Liver (tissue), 9 donors: ENCODE results near the gene LMLN. TPM values are rescaled to one million over a fixed set of nuclear protein-coding genes. Genes with fewer than 3 reads are reported as not detected.

Source experiments
- DNase-seq: peaks from one replicate; pipeline ENCODE4 v3.0.0-alpha.2; 2017; ENCODE audit warnings: low spot score
- H3K27ac ChIP-seq, 2 donors: one replicate each; pipeline ENCODE4 v1.7.0; 2013; ENCODE audit warnings: inconsistent platforms in 2 of 2, low read length in 2 of 2, control low read depth in 1 of 2, low read depth in 1 of 2, mild to moderate bottlenecking in 1 of 2
- H3K27me3 ChIP-seq, 4 donors: one replicate each; pipeline versions ENCODE4 v1.6.1 to v1.7.0; 2013; ENCODE audit warnings: low read length in 3 of 4, inconsistent platforms in 1 of 4, mild to moderate bottlenecking in 1 of 4, moderate library complexity in 1 of 4; ENCODE audit not compliant: control insufficient read depth in 4 of 4, insufficient read depth in 4 of 4
- H3K36me3 ChIP-seq, 4 donors: one replicate each; pipeline versions ENCODE4 v1.6.1 to v1.7.0; 2013; ENCODE audit warnings: low read length in 3 of 4, mild to moderate bottlenecking in 3 of 4, low read depth in 1 of 4, moderate library complexity in 1 of 4; ENCODE audit not compliant: control insufficient read depth in 4 of 4, insufficient read depth in 3 of 4
- H3K4me1 ChIP-seq, 4 donors: one replicate each; pipeline versions ENCODE4 v1.6.1 to v1.7.0; 2013; ENCODE audit warnings: low read length in 3 of 4, mild to moderate bottlenecking in 3 of 4, moderate library complexity in 1 of 4; ENCODE audit not compliant: control insufficient read depth in 4 of 4, insufficient read depth in 4 of 4
- H3K4me3 ChIP-seq, 3 donors: one replicate each; pipeline versions ENCODE4 v1.6.1 to v1.7.0; 2013; ENCODE audit warnings: low read length in 3 of 3, control low read depth in 1 of 3, low read depth in 1 of 3, mild to moderate bottlenecking in 1 of 3
- H3K9ac ChIP-seq, 2 donors: one replicate each; pipeline ENCODE4 v1.7.0; 2013; ENCODE audit warnings: low read length in 2 of 2, mild to moderate bottlenecking in 2 of 2, moderate library complexity in 2 of 2, control low read depth in 1 of 2, low read depth in 1 of 2
- H3K9me3 ChIP-seq, 4 donors: one replicate each; pipeline versions ENCODE4 v1.6.1 to v1.7.0; 2013; ENCODE audit warnings: low read length in 3 of 4; ENCODE audit not compliant: control insufficient read depth in 4 of 4
- ATF3 ChIP-seq: IDR thresholded peaks from 2 replicates; pipeline ENCODE4 v1.6.1; 2016; ENCODE audit warnings: antibody characterized with exemption
- CTCF ChIP-seq: fragments of 150-350 bp; IDR thresholded peaks from 2 replicates; pipeline ENCODE4 v1.5.1; 2017; ENCODE audit warnings: improper control_type of control experiment, low read depth, low read length; ENCODE audit not compliant: missing input control
- EGR1 ChIP-seq, 2 donors: IDR thresholded peaks; 2 replicates each; pipeline ENCODE4 v1.6.1; 2016 to 2018; ENCODE audit warnings: antibody characterized with exemption in 2 of 2, low read depth in 2 of 2
- FOXA1 ChIP-seq: IDR thresholded peaks from 2 replicates; pipeline ENCODE4 v1.6.1; 2016; ENCODE audit warnings: antibody characterized with exemption
- FOXA2 ChIP-seq: IDR thresholded peaks from 2 replicates; pipeline ENCODE4 v1.6.1; 2016; ENCODE audit warnings: antibody characterized with exemption
- GABPA ChIP-seq, 2 donors: IDR thresholded peaks in 1 of 2; conservative IDR thresholded peaks in 1 of 2; 2 replicates each; pipeline ENCODE4 v1.6.1; 2016; ENCODE audit warnings: antibody characterized with exemption in 2 of 2, mild to moderate bottlenecking in 1 of 2, moderate library complexity in 1 of 2
- HNF4A ChIP-seq, 2 donors: conservative IDR thresholded peaks; 2 replicates each; pipeline ENCODE4 v1.6.1; 2016; ENCODE audit warnings: antibody characterized with exemption in 2 of 2, mild to moderate bottlenecking in 2 of 2
- HNF4G ChIP-seq: IDR thresholded peaks from 2 replicates; pipeline ENCODE4 v1.6.1; 2016; ENCODE audit warnings: antibody characterized with exemption
- JUND ChIP-seq, 2 donors: IDR thresholded peaks; 2 replicates each; pipeline ENCODE4 v1.6.1; 2016; ENCODE audit warnings: antibody characterized with exemption in 2 of 2
- MAX ChIP-seq: IDR thresholded peaks from 2 replicates; pipeline ENCODE4 v1.6.1; 2016; ENCODE audit warnings: antibody characterized with exemption
- NR2F2 ChIP-seq: IDR thresholded peaks from 2 replicates; pipeline ENCODE4 v1.6.1; 2016; ENCODE audit warnings: antibody characterized with exemption
- RAD21 ChIP-seq, 2 donors: IDR thresholded peaks; 2 replicates each; pipeline ENCODE4 v1.6.1; 2016; ENCODE audit warnings: antibody characterized with exemption in 2 of 2, mild to moderate bottlenecking in 2 of 2
- RXRA ChIP-seq, 2 donors: IDR thresholded peaks; 2 replicates each; pipeline ENCODE4 v1.6.1; 2017 to 2018; ENCODE audit warnings: antibody characterized with exemption in 2 of 2, mild to moderate bottlenecking in 1 of 2
- SP1 ChIP-seq: IDR thresholded peaks from 2 replicates; pipeline ENCODE4 v1.6.1; 2018; ENCODE audit warnings: antibody characterized with exemption, mild to moderate bottlenecking
- TAF1 ChIP-seq: conservative IDR thresholded peaks from 2 replicates; pipeline ENCODE4 v1.6.1; 2016; ENCODE audit warnings: antibody characterized with exemption, mild to moderate bottlenecking
- YY1 ChIP-seq: IDR thresholded peaks from 2 replicates; pipeline ENCODE4 v1.6.1; 2016; ENCODE audit warnings: antibody characterized with exemption, mild to moderate bottlenecking
- ZBTB33 ChIP-seq: IDR thresholded peaks from 2 replicates; pipeline ENCODE4 v1.6.1; 2016; ENCODE audit warnings: antibody characterized with exemption
- WGBS: extraction: QIAGEN DNeasy Blood & Tissue Kit; methylation state at CpG from one replicate; pipeline ENCODE4 v1.1.7; 2013; 5-methylcytosine and 5-hydroxymethylcytosine counted together
- polyA plus RNA-seq, 2 donors: library from polyadenylated mRNA; stranded (reverse) in 1 of 2; unstranded in 1 of 2; fragments of 200-250 nt in 1 of 2; fragments of >200 nt in 1 of 2; fragmentation: Nextera tagmentation in 1 of 2; extraction: Ambion mirVana in 1 of 2; gene quantifications; one replicate each; pipeline versions ENCODE4 v1.2.1 to v1.2.3, GENCODE V29; 2013 to 2015
- total RNA-seq, 2 donors: library from RNA; depleted of rRNA; stranded (reverse); fragments of >200 nt; gene quantifications; one replicate each; pipeline ENCODE4 v1.2.3, GENCODE V29; 2014
- TF ChIP-seq, protein P1 (sequence below): IDR thresholded peaks from 2 replicates; pipeline ENCODE4 v1.6.1; 2016; ENCODE audit warnings: antibody characterized with exemption, mild to moderate bottlenecking
- donor health status: healthy.
- donor health status: healthy.
- donor health status: healthy.
- donor health status: healthy.
- donor health status: healthy.

LMLN gene
- total and polyA plus RNA-seq, 4 donors = 0.90 to 3.2 (median 1.8) TPM

GRCh38 chr3:198067416-198067815, 107.4 kb downstream of the LMLN start:
- no peaks in the 10 kb centered on the region for H3K27me3 ChIP-seq
- no peak for DNase-seq
- no peaks in the 10 kb centered on the region for H3K4me1 ChIP-seq
- WGBS = 88% methylated on average over 2 of the region's 2 CpGs
- H3K9me3 ChIP-seq = no peaks in the 10 kb centered on the region
- no peak for TF ChIP-seq RXRA (IDR thresholded peaks at IDR 0.05)
- TF ChIP-seq HNF4G = no peak
- TF ChIP-seq GABPA (IDR thresholded peaks at IDR 0.05 in 1 of 2, conservative IDR thresholded peaks at IDR 0.05 in 1 of 2) = no peak
- no peak for TF ChIP-seq SP1
- TF ChIP-seq RAD21 (IDR thresholded peaks at IDR 0.05) = no peak
- TF ChIP-seq JUND (IDR thresholded peaks at IDR 0.05) = no peak
- no peak for TF ChIP-seq EGR1 (IDR thresholded peaks at IDR 0.05; ENCODE audit: low read depth in 2 of 2)
- TF ChIP-seq ATF3 = no peak
- no peak for TF ChIP-seq HNF4A (conservative IDR thresholded peaks at IDR 0.05)
- TF ChIP-seq CTCF = no peak
- TF ChIP-seq NR2F2 = no peak
- no peak for TF ChIP-seq FOXA1
- no peak for TF ChIP-seq FOXA2
- no peak for TF ChIP-seq MAX
- H3K36me3 ChIP-seq = no peaks in the 10 kb centered on the region
- H3K9ac ChIP-seq = no peak overlapping the region
- no peak overlapping the region for H3K27ac ChIP-seq
- H3K4me3 ChIP-seq = no peak overlapping the region

DNA sequence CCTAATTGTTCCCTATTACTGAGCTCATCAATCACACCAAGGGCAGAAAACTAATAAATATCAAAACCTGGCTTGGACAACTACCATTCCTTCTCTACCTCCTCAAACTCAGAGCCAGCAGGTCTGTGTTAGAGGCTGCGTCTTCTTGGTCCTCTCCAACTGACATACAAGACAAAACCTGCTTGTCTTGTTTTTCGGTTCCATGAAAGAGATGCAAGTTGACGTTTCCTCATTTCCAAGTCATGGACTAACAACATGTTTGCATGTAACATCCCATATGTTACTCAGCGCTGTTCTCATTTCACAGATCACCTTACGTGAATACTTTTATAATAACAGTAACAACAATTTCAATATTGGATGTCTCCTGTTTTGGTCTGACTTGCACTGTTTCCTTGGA, 110.9 kb downstream of the LMLN start:
- no peak for TF ChIP-seq FOXA2
- TF ChIP-seq YY1 = no peak
- TF ChIP-seq EGR1 (IDR thresholded peaks at IDR 0.05; ENCODE audit: low read depth in 2 of 2) = no peak
- no peak for TF ChIP-seq JUND (IDR thresholded peaks at IDR 0.05)
- no peak for TF ChIP-seq CTCF
- TF ChIP-seq RXRA (IDR thresholded peaks at IDR 0.05) = no peak
- TF ChIP-seq, protein P1, sequence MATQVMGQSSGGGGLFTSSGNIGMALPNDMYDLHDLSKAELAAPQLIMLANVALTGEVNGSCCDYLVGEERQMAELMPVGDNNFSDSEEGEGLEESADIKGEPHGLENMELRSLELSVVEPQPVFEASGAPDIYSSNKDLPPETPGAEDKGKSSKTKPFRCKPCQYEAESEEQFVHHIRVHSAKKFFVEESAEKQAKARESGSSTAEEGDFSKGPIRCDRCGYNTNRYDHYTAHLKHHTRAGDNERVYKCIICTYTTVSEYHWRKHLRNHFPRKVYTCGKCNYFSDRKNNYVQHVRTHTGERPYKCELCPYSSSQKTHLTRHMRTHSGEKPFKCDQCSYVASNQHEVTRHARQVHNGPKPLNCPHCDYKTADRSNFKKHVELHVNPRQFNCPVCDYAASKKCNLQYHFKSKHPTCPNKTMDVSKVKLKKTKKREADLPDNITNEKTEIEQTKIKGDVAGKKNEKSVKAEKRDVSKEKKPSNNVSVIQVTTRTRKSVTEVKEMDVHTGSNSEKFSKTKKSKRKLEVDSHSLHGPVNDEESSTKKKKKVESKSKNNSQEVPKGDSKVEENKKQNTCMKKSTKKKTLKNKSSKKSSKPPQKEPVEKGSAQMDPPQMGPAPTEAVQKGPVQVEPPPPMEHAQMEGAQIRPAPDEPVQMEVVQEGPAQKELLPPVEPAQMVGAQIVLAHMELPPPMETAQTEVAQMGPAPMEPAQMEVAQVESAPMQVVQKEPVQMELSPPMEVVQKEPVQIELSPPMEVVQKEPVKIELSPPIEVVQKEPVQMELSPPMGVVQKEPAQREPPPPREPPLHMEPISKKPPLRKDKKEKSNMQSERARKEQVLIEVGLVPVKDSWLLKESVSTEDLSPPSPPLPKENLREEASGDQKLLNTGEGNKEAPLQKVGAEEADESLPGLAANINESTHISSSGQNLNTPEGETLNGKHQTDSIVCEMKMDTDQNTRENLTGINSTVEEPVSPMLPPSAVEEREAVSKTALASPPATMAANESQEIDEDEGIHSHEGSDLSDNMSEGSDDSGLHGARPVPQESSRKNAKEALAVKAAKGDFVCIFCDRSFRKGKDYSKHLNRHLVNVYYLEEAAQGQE = no peak
- TF ChIP-seq TAF1 = no peak
- TF ChIP-seq ZBTB33 = no peak
- TF ChIP-seq HNF4A (conservative IDR thresholded peaks at IDR 0.05) = no peak
- no peak for TF ChIP-seq ATF3
- TF ChIP-seq FOXA1 = no peak
- TF ChIP-seq NR2F2 = no peak
- no peak for TF ChIP-seq MAX
- no peak for TF ChIP-seq RAD21 (IDR thresholded peaks at IDR 0.05)
- Histone ChIP-seq H3K27ac (no peak overlapping the region), H3K36me3 (no peaks in the 10 kb centered on the region), H3K4me1 (no peaks in the 10 kb centered on the region), H3K9ac (no peak overlapping the region), H3K4me3 (no peak overlapping the region), H3K9me3 (no peaks in the 10 kb centered on the region), H3K27me3 (no peaks in the 10 kb centered on the region)
- 88% methylated on average over 5 of the region's 5 CpGs for WGBS
- DNase-seq = no peak
